SK-N-SH treated with all-trans-retinoic acid at 6 μM for 48 hours (cell line): Measurements from ENCODE around the gene REXO1.

ENCODE experiments used
- ATAC-seq: fragments of 200-7000 bp; cut with Tn5 transposase; 3 replicates; pipeline ENCODE4 v1.9.1; 2020; ENCODE audit warnings: mild to moderate bottlenecking, moderate library complexity
- ARNTL ChIP-seq: fragments of 450-650 bp; formaldehyde crosslinking; IDR thresholded peaks from 2 replicates; pipeline ENCODE4 v1.5.0; 2020; ENCODE audit warnings: low read depth, mild to moderate bottlenecking, moderate library complexity, borderline replicate concordance
- BACH2 ChIP-seq: fragments of 250-450 bp; sonication (Bioruptor Pico); IDR thresholded peaks from 2 replicates; pipeline ENCODE4 v1.9.0; 2021; ENCODE audit warnings: mild to moderate bottlenecking, borderline replicate concordance
- CREB5 ChIP-seq: fragments of 250-450 bp; sonication (Bioruptor Pico); IDR thresholded peaks from 2 replicates; pipeline ENCODE4 v1.5.1; 2020; ENCODE audit warnings: low read depth, mild to moderate bottlenecking, moderate library complexity
- CSDC2 ChIP-seq: fragments of 250-450 bp; sonication (Bioruptor Pico); IDR thresholded peaks from 2 replicates; pipeline ENCODE4 v1.5.0; 2020; ENCODE audit warnings: mild to moderate bottlenecking, moderate library complexity
- CSRNP3 ChIP-seq: fragments of 250-450 bp; sonication (Bioruptor Pico); IDR thresholded peaks from 2 replicates; pipeline ENCODE4 v1.5.1; 2021; ENCODE audit warnings: mild to moderate bottlenecking, moderate library complexity
- ESRRG ChIP-seq: fragments of 250-450 bp; sonication (Bioruptor Pico); IDR thresholded peaks from 2 replicates; pipeline ENCODE4 v1.6.1; 2021; ENCODE audit warnings: mild to moderate bottlenecking
- GLIS3 ChIP-seq: fragments of 250-450 bp; sonication (Bioruptor Pico); IDR thresholded peaks from 2 replicates; pipeline ENCODE4 v1.5.0; 2020; ENCODE audit warnings: mild to moderate bottlenecking, moderate library complexity
- ISL1 ChIP-seq: fragments of 250-450 bp; sonication (Bioruptor Pico); IDR thresholded peaks from 2 replicates; pipeline ENCODE4 v2.1.2; 2022; ENCODE audit warnings: mild to moderate bottlenecking, moderate library complexity
- OSR1 ChIP-seq: fragments of 250-450 bp; sonication (Bioruptor Pico); IDR thresholded peaks from 2 replicates; pipeline ENCODE4 v1.8.0; 2022; ENCODE audit warnings: moderate library complexity, mild to moderate bottlenecking, inconsistent platforms
- POU6F1 ChIP-seq: fragments of 250-450 bp; sonication (Bioruptor Pico); IDR thresholded peaks from 2 replicates; pipeline ENCODE4 v1.8.0; 2021; ENCODE audit warnings: low read depth, mild to moderate bottlenecking, moderate library complexity, borderline replicate concordance
- PPARA ChIP-seq: fragments of 250-450 bp; sonication (Bioruptor Pico); IDR thresholded peaks from 2 replicates; pipeline ENCODE4 v1.5.0; 2020; ENCODE audit warnings: mild to moderate bottlenecking, borderline replicate concordance
- RARB ChIP-seq: fragments of 250-450 bp; sonication (Bioruptor Pico); IDR thresholded peaks from 2 replicates; pipeline ENCODE4 v1.8.0; 2021; ENCODE audit warnings: mild to moderate bottlenecking, moderate library complexity
- SNAI2 ChIP-seq: fragments of 250-450 bp; sonication (Bioruptor Pico); IDR thresholded peaks from 2 replicates; pipeline ENCODE4 v1.5.0; 2020; ENCODE audit warnings: mild to moderate bottlenecking, moderate library complexity
- TCF4 ChIP-seq: fragments of 250-450 bp; sonication (Bioruptor Pico); IDR thresholded peaks from 2 replicates; pipeline ENCODE4 v1.8.0; 2021; ENCODE audit warnings: mild to moderate bottlenecking, moderate library complexity, borderline replicate concordance
- TOX ChIP-seq: fragments of 250-450 bp; sonication (Bioruptor Pico); IDR thresholded peaks from 2 replicates; pipeline ENCODE4 v1.8.0; 2021; ENCODE audit warnings: mild to moderate bottlenecking, moderate library complexity, borderline replicate concordance
- TSHZ2 ChIP-seq: fragments of 250-450 bp; sonication (Bioruptor Pico); IDR thresholded peaks from 2 replicates; pipeline ENCODE4 v1.5.0; 2020; ENCODE audit warnings: mild to moderate bottlenecking, moderate library complexity
- ZC3H10 ChIP-seq: fragments of 250-450 bp; sonication (Bioruptor Pico); IDR thresholded peaks from 2 replicates; pipeline ENCODE4 v1.5.1; 2021; ENCODE audit warnings: mild to moderate bottlenecking, moderate library complexity
- ZFP3 ChIP-seq: fragments of 250-450 bp; sonication (Bioruptor Pico); IDR thresholded peaks from 2 replicates; pipeline ENCODE4 v1.5.0; 2020; ENCODE audit warnings: mild to moderate bottlenecking, moderate library complexity
- ZFP30 ChIP-seq: fragments of 450-650 bp; formaldehyde crosslinking; IDR thresholded peaks from 2 replicates; pipeline ENCODE4 v1.5.0; 2022; ENCODE audit warnings: mild to moderate bottlenecking, moderate library complexity
- ZNF565 ChIP-seq: fragments of 450-650 bp; formaldehyde crosslinking; conservative IDR thresholded peaks from 2 replicates; pipeline ENCODE4 v1.5.0; 2020; ENCODE audit warnings: low read depth, mild to moderate bottlenecking, moderate library complexity
- ZNF70 ChIP-seq: fragments of 450-650 bp; formaldehyde crosslinking; IDR thresholded peaks from 2 replicates; pipeline ENCODE4 v1.5.0; 2020; ENCODE audit warnings: mild to moderate bottlenecking, moderate library complexity
- ZNF8 ChIP-seq: fragments of 450-650 bp; formaldehyde crosslinking; IDR thresholded peaks from 2 replicates; pipeline ENCODE4 v1.5.0; 2020; ENCODE audit warnings: mild to moderate bottlenecking, moderate library complexity

The REXO1 gene

GRCh38 chr19:1848399-1849131 lies at the start of gene REXO1:
TSS of gene REXO1 (minus strand) at chr19:1848483. CDS start at chr19:1848358, 125 bp downstream.
- peak; percentile 83 for ATAC-seq
- peak; percentile 53; the same call in 1 of the 2 replicates for TF ChIP-seq ZFP3 (CRISPR knock-in tag)
- no peak for TF ChIP-seq ZNF70

GRCh38 chr19:1896508-1896907 lies 48.2 kb upstream of the REXO1 start:
- no peak for TF ChIP-seq CSRNP3 (CRISPR knock-in tag)
- no peak for TF ChIP-seq ARNTL (CRISPR knock-in tag)
- no peak for TF ChIP-seq TSHZ2 (CRISPR knock-in tag)
- TF ChIP-seq TCF4, result no peak
- no peak for TF ChIP-seq ZFP3 (CRISPR knock-in tag)
- TF ChIP-seq RARB, result no peak
- no peak for TF ChIP-seq ZNF565 (CRISPR knock-in tag)
- no peak for TF ChIP-seq SNAI2 (CRISPR knock-in tag)
- TF ChIP-seq ZC3H10 (CRISPR knock-in tag), result no peak
- no peak for TF ChIP-seq ESRRG (CRISPR knock-in tag)
- no peak for TF ChIP-seq OSR1 (CRISPR knock-in tag)
- TF ChIP-seq TOX (CRISPR knock-in tag), result no peak
- TF ChIP-seq ISL1 (CRISPR knock-in tag), result no peak
- no peak for TF ChIP-seq CREB5 (CRISPR knock-in tag)
- no peak for TF ChIP-seq BACH2
- no peak for TF ChIP-seq ZNF8 (CRISPR knock-in tag)
- no peak for TF ChIP-seq PPARA (CRISPR knock-in tag)
- TF ChIP-seq POU6F1, result no peak
- ATAC-seq, result no peak

- no peak for ATAC-seq
- no peak for TF ChIP-seq RARB
- no peak for TF ChIP-seq ZNF8 (CRISPR knock-in tag)
- no peak for TF ChIP-seq CSDC2 (CRISPR knock-in tag)
- TF ChIP-seq POU6F1, result no peak
- no peak for TF ChIP-seq ZNF565 (CRISPR knock-in tag)
- TF ChIP-seq ZNF70, result no peak
- no peak for TF ChIP-seq ISL1 (CRISPR knock-in tag)
- no peak for TF ChIP-seq ZC3H10 (CRISPR knock-in tag)
- TF ChIP-seq ZFP30, result no peak
- no peak for TF ChIP-seq OSR1 (CRISPR knock-in tag)
- no peak for TF ChIP-seq PPARA (CRISPR knock-in tag)
- no peak for TF ChIP-seq ZFP3 (CRISPR knock-in tag)
- no peak for TF ChIP-seq SNAI2 (CRISPR knock-in tag)
- no peak for TF ChIP-seq ESRRG (CRISPR knock-in tag)
- TF ChIP-seq TSHZ2 (CRISPR knock-in tag), result no peak
- TF ChIP-seq GLIS3, result no peak
- no peak for TF ChIP-seq ARNTL (CRISPR knock-in tag)
- TF ChIP-seq CREB5 (CRISPR knock-in tag), result no peak
- TF ChIP-seq BACH2, result no peak
- no peak for TF ChIP-seq TOX (CRISPR knock-in tag)
Observed at GRCh38 chr19:1893791-1894190, 45.5 kb upstream of the REXO1 start.
